HG02885 (cell line): Measurements from ENCODE around the gene TARBP2.
"Not testable (repeated sequence)": the region's sequence is repeated elsewhere in the genome, so short reads cannot be mapped to it uniquely, and the experiment has no call there.

Source experiments
- ATAC-seq: cut with Tn5 transposase; IDR thresholded peaks from one replicate; pipeline ENCODE4 v1.9.1; 2021; ENCODE audit warnings: mild to moderate bottlenecking; ENCODE audit not compliant: unreplicated experiment, poor library complexity

Gene TARBP2

DNA sequence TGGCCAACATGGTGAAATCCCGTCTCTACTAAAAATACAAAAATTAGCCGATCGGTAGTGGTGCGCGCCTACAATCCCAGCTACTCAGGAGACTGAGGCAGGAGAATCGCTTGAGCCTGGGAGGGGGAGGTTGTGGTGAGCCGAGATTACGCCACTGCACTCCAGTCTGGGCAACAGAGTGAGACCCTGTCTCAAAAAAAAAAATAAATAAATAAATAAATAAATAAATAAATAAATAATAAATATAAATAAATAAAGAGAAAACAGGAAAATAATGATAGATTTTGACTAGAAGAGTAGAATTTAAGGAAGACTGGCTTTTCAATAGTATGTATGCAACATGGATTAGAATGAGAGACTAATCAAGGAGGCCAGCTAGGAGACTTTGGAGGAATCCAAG, 49.0 kb downstream of the TARBP2 start:
- ATAC-seq, result not testable (repeated sequence)

DNA sequence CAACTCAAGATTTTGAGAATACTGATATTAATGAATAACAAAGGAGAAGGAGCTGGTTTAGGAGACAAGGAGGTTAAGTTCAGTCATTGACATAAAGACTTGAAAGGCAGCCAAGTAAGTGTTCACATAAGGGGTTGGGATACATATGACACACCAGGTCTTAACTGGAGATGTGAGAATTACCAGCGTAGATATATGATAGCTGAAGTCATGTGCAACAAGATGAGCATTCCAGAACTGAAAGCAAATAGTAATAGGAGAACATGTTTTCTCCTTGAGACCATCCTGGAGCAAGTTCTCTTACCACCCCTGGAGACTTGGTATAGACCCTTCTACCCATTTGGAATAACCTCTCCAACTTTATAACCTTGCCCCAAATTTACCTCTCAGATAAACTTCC, 49.5 kb downstream of the TARBP2 start:
- ATAC-seq, result no peak

DNA sequence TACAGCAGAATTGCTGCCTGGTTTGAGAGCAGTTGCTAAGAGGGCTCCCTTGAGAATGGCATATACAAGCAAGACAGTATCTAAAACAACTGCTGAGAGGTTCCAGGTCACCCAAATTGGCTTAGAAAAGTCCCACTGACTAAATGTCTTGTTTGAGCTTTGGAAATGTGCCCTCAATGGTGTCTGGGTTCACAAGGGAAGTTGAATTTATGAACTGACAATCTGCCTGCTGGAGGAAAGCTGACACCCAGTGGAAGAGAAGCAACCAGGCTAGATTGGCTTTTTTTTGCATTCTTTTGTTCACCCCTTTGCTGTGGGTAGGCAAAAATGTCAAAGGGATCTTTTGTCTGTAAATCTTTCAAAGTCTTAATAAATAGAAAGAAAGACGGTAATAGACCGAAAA, 50.8 kb downstream of the TARBP2 start:
- no peak for ATAC-seq

DNA sequence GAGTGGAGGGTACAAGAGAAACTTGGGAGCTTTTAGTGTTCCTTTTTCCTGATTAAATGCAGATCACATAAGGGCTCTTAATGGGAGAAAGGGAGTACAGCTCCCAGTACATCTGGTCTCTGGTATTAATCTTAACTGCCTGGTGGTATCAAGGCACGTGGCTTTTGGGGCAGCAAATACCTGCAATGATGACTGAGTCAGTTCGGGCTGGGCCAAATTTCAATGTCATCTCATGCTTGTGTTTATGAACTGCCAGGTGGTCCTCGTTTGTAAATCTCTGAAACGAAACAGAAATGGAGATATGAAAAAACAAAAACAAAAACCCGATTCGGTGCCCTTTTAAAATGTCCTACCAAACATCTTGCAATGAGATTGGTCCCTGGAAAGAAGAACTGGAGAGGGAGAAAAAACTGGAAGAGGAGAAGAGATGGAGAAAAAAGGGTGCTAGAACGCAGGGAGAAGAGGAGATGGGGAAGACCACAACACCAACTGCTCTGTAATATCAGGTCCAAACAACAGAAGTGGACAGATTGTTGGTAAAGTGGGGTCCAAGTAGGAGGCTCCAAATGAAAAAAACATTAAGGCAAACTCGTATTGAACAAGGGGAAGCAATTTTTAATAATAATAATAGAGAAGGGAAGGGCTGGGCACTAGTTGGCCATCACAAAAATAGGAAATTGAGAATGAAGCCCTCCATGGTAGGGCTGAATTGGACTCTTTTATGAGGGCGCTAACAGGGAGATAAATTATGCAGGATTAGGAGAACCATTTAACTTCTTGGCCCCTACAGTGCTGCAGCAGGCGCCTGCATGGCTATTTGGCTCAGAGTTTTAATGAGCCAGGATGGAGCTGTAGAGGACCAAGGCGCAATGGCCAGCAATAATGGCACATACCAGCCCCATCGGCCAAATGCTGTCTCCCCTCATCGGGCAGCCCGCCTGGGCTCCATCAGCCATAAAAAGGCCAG, 51.6 kb downstream of the TARBP2 start:
- ATAC-seq, result no peak
